Subcutaneous preadipocyte (primary cell): ENCODE data around the gene BICD2. TPM values are rescaled to one million over a fixed set of nuclear protein-coding genes. Genes with fewer than 3 reads are reported as not detected.

Experiments used
- total RNA-seq: library from RNA; depleted of rRNA; stranded (reverse); fragments of >200 nt; gene quantifications from 2 replicates; pipeline ENCODE4 v1.2.3, GENCODE V29; 2012

BICD2 gene
- total RNA-seq = 36.0 and 47.9 TPM in 2 replicates

GRCh38 chr9:92764381-92764987, at the start of gene BICD2:
TSS of gene BICD2 (minus strand) at chr9:92764833. CDS start at chr9:92764744, 89 bp downstream.

GRCh38 chr9:92669890-92670708, 94.5 kb downstream of the BICD2 start, which contains the start of gene IPPK:
TSS of gene IPPK (minus strand) at chr9:92670131. CDS start at chr9:92669988, 143 bp downstream.

Other genes starting within 250 kb of the BICD2 start
- gene ECM2, start 228.8 kb downstream of the BICD2 start, total RNA-seq = 2.0 and 3.3 TPM in 2 replicates
- gene IPPK, start 94.7 kb downstream of the BICD2 start, total RNA-seq = 11.8 and 13.1 TPM in 2 replicates
- 9.4 and 10.7 TPM in 2 replicates for gene ZNF484, start 113.2 kb upstream of the BICD2 start, total RNA-seq
- gene FGD3, start 182.7 kb upstream of the BICD2 start, total RNA-seq = not detected in 2 replicates